ENCODE results near the gene B9D2. TPM values are rescaled to one million over a fixed set of nuclear protein-coding genes. Genes with fewer than 3 reads are reported as not detected.

The B9D2 gene
- total and polyA plus RNA-seq, 2 experiments from 2014 or later: 2.7 to 7.4 TPM

- no peak for TF ChIP-seq ZNF462 (CRISPR knock-in tag; IDR thresholded peaks at IDR 0.05)
- TF ChIP-seq EZH2 (IDR thresholded peaks at IDR 0.05; ENCODE audit: low read depth, unreplicated experiment): no peak
- no peak for TF ChIP-seq ZNF114 (CRISPR knock-in tag; IDR thresholded peaks at IDR 0.05)
- no peak for TF ChIP-seq JUNB (IDR thresholded peaks at IDR 0.05; ENCODE audit: unreplicated experiment)
- no peak for TF ChIP-seq NANOG (IDR thresholded peaks at IDR 0.05; ENCODE audit: borderline replicate concordance)
These were observed 31.5 kb downstream of the B9D2 start (continued) for GRCh38 chr19:41332468-41332867.

GRCh38 chr19:41332000-41332399 lies 31.9 kb downstream of the B9D2 start:
- DNase-seq (ENCODE audit: low spot score) (no peak), ATAC-seq (no peak)
- H4K20me1 ChIP-seq (replicated peaks; ENCODE audit: insufficient read depth): no peaks in the 10 kb centered on the region

More at GRCh38 chr19:41332000-41332399, 31.9 kb downstream of the B9D2 start:
- H3K27me3 ChIP-seq (ENCODE audit: insufficient read depth): peaks cover 10% of the 10 kb centered on the region
- 0 out of 2 replicates have a peak overlapping the region, but pooled peaks have one; percentile 83 for H3K4me2 ChIP-seq
- peaks cover 30% of the 10 kb centered on the region for H3K4me1 Mint-ChIP-seq
- no peak overlapping the region for H3K4me3 Mint-ChIP-seq
- H3K9me2 ChIP-seq (ENCODE audit: insufficient read depth): no peaks in the 10 kb centered on the region
- H3K27me3 Mint-ChIP-seq (ENCODE audit: insufficient read depth, low read depth, poor library complexity): peaks cover 18% of the 10 kb centered on the region
- no peak overlapping the region for H3K4me3 ChIP-seq
- H3F3A ChIP-seq (replicated peaks; ENCODE audit: low read depth): peaks cover 5% of the 10 kb centered on the region
- TF ChIP-seq EZH2phosphoT487 (IDR thresholded peaks at IDR 0.05; ENCODE audit: unreplicated experiment): no peak
- H3K27ac Mint-ChIP-seq: no peak overlapping the region
- H2AFZ ChIP-seq: no peak overlapping the region
- no peaks in the 10 kb centered on the region for H3K79me2 ChIP-seq (replicated peaks; ENCODE audit: insufficient read depth)
- peaks cover 23% of the 10 kb centered on the region for H3K4me1 ChIP-seq (ENCODE audit: insufficient read depth)
- H3K36me3 ChIP-seq (ENCODE audit: insufficient read depth): no peaks in the 10 kb centered on the region
- no peak overlapping the region for H3K27ac ChIP-seq (ENCODE audit: low read depth)
- H3K9me3 Mint-ChIP-seq: no peaks in the 10 kb centered on the region
- no peaks in the 10 kb centered on the region; the same call in 2 of the 3 replicates for H3K36me3 Mint-ChIP-seq (ENCODE audit: low read depth)
